ENCODE results near the gene NRBP1. TPM values are rescaled to one million over a fixed set of nuclear protein-coding genes. Genes with fewer than 3 reads are reported as not detected.

Gene NRBP1
- total RNA-seq = 168 and 169 TPM in 2 replicates
- 153 TPM for polyA plus RNA-seq (2012)

DNA sequence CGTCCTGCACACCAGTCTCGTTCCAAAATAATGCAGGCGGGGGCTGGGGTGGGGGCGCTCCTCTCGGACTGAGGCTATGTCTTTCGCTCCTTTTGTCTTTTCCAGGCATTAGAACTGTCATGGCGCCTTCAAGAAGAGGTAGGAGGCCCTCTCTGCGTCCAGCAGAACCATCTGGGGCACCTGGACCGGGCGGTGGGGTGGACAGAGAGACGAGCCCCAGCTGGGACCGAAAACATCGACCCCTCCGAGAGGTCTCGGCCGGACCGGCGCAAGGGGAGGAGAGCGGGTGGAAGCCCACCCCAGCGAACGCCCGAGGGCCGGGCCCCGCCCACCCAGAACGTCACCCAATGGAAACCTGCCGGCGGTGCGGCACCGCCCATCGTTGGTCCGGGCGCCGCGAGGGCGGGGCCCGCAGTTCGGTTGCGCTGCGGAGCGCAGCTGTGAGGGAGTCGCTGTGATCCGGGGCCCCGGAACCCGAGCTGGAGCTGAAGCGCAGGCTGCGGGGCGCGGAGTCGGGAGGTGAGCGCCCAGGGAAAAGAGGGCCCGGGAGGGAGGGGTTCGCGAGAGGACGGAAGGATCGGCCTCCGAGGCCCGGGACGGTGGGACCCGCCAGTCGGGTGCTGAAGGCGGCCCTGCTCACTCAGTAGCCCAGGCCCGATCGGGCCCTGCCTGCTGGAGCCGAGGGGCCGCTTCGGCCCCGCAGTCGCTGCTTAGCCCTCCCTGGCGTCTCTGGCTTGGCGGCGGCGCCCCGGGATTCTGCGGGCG lies at the start of gene NRBP1:
NRBP1 (plus strand) TSS at position 419 of the 765 bp plus-strand sequence. CDS start 4,643 bp downstream, outside the sequence.
- DNase-seq (ENCODE audit: low read depth) = peak; percentile 94

DNA sequence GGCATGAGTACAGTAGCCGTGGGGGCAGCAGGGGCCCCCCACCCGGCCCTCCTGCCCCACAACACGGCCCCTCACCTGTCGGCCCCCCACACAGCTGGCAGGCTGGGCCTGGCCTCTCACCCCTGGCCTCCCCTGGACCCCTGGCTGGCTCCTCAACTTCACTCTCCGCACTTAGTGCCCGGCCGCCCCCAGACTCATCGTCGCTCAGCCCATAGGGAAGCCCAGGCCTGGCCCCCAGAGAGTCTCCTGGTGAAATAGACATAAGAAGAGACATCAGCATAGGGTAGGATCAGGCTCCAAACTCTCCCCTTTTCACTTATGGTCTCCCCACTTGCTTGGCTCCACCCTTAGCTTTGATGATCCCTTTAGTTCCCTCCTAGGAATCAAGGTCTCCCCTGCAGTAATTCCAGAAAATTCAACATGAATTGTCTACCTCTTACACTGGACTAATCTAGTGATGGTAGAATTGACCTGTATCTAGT lies 49.6 kb upstream of the NRBP1 start:
- no peak for DNase-seq (ENCODE audit: low read depth)

DNA sequence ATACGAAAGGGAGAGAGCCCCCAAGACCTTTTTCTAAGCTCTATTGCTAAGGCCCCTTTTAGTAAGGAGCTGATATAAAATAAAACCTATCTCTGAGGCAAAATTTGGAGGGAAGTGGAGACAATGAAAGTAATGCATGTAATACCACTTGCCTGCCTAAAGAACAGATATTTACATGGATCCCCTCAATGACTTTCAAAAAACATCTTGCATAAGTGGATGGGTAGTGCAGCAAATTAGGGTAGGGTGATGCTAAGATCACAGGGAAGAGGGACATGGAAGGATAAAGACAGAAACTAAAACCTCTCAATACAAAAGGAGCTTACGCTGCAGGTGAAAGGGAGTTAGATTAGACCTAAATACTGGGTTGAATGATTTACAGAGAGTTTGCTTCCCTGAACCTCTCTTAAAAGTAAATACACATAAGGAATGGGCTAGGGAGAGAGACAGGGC lies 49.0 kb upstream of the NRBP1 start:
- DNase-seq (ENCODE audit: low read depth) = no peak

DNA sequence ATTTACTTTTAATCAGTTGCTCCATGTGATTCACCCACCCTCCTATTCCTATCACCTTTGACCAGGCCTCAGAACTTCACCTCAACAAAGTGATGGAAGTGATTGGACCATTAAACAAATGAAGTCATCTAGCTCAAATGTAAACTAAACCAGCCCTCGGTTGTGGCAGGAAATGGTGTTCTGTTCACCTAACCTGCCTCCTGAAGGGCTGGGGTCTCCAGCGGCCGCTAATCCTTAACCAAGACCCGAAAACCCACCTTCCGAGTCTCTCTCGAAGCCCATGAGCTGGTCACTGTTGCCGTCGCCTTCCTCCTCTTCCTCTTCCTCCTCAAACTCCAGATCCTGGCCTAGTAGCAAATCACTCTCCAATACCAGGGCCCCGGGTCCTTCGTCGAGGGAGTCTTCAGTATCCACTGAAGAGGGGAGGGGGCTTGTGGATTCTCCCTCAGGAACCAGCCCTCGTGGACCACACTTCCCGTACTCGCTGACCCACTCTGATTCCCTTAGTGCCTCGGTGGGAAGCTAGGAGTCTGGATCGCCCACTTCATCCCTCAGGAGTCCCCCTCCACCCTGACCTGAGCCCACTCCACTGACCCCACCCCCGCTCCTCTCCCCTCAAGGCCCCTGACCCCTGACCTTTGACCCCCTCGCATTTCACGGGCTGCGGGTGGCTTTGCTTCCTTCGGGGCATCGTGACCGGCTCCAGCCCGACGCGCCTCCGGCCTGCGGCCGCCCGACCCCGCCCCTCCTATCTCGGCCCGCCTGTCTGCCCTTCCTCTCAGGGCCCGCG lies 48.4 kb upstream of the NRBP1 start:
- DNase-seq (ENCODE audit: low read depth) = peak; percentile 60

DNA sequence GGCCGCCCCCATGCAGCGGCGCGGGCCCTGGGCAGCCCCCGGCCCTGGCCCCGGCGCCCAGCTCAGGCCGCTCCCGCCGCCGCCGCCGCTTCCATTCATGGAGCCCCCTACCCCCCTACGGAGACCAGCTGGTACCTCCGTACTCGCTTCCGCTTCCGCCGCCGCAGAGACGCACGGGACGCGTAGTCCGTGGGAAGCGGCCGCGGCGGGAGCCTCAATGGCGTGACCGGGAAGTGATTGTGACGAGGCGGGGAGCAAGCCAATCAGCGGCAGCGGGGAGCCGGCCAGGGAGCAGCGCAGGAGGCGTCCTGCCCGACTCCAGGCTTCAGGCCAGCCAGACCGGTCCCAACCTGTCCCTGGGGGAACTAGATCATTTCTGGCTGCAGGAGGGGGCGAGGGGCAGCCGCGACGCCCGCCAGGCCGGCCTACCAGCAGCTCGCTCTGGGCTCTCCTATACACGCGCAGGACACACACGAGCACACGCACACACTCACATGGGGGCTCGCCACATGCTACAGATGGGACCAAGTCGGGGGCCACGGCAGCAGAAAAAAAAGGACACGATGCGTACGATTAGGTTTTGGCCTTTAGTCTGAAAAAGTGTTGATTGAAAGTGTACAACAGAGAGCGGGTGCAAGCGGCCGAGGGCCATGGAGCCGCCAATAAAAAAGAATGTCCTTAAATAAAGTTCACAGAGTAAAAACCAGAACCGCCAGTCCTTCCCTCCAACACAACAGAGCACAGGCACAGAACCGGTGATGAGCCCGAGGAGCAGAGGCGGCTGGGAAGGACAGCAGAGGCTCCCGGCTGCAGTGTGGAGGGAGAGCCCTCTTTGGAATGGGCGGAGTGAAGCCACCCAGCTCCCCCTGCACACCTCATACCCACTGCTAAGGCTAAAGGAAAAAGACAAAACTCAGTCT lies 47.5 kb upstream of the NRBP1 start, which contains the start of gene ZNF513:
ZNF513 (minus strand) TSS at position 109 of the 920 bp plus-strand sequence. CDS start 208 bp downstream, outside the sequence.
- DNase-seq (ENCODE audit: low read depth) = peak; percentile 98

DNA sequence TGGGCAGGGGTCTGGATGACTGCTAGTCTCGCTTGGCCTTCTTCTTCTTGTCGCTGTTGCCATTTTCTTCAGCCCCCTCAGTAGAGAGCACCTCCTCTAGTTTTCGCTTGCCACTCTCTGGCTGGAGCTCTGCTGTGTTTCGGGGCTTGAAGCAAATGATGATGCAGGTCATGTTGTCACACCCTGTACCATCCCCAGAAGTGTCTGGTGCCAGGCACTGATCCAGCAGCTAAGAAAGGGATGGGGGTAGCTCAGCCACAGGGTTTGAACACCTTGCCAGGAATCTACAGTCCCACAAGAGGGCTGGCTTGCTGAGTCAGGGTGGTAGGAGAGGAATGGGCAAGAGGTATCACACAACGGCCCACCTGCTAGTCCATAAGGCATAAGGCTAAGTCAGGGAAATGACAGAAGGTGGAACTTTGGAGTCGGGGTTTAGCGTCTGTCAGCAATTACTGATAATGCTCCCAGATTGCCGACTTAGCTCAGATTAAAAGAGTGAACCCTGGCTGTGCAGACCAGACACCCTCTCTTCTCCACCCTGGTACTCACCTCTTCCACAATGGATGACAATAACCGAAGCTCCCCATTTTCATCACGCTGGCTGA lies 46.8 kb upstream of the NRBP1 start:
- no peak for DNase-seq (ENCODE audit: low read depth)

DNA sequence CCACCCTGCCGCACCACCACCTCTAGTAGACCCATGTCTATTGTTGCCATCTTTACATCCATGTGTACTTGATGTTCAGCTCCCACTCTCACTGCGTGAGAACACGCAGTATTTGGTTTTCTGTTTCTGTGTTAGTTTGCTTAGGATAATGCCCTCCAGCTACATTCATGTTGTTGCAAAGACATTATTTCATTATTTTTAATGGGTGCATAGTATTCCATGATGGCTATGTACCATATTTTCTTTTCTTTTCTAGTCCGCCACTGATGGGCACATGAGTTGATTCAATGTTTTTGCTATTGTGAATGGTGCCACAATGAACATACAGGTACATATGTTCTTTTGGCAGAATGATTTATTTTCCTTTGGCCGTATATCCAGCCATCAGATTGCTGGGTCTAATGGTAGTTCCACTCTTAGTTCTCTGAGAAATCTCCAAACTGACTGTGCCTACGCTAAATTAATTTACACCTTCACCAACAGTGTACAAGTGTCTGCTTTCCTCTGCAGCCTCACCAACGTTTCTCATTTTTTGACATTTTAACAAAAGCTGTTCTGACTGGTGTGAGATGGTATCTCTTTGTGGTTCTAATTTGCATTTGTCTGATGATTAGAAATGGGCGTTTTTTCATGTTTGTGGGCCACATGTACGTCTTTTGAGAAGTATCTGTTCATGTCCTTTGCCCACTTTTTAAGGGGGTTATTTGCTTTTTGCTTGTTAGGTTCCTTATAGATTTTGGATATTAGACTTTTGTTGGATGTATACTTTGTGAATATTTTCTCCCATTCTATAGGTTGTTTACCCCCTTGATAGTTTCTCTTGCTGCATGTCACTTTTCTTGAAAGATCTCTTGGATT lies 37.4 kb upstream of the NRBP1 start:
- no peak for DNase-seq (ENCODE audit: low read depth)

DNA sequence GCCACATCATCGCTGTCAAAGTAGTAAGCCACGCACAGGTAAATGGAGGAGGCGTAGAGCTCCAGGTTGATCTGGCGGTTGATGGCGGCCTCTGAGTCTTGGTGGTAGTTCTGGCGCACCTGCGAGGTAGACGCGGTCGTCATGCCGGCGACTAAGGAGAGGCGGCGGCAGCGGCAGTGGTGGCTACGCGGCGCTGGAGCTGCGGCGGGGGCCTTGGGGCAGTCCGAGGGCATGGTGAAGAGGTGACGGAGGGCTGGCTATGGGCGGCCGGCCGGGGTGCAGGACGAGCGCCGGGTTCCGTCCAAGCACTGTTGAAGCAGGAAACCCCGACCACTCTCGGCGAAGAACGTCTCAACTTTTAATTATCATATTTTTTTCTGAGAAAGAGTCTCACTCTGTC lies 35.2 kb upstream of the NRBP1 start:
- no peak for DNase-seq (ENCODE audit: low read depth)

DNA sequence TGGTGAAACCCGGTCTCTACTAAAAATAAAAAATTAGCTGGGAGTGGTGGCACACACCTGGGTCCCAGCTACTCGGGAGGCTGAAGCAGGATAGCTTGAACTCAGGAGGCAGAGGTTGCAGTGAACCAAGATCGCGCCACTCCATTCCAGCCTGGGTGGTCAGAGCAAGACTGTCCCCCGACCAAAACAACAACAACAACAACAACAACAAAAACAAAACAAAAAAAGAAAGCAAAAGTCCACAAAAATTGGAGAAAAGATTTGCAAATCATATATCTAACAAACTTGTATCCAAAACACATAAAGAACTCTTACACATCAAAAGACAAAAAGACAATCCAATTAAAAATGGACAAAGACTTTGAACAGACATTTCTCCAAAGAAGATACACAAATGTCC lies 29.5 kb upstream of the NRBP1 start:
- DNase-seq (ENCODE audit: low read depth) = no peak

DNA sequence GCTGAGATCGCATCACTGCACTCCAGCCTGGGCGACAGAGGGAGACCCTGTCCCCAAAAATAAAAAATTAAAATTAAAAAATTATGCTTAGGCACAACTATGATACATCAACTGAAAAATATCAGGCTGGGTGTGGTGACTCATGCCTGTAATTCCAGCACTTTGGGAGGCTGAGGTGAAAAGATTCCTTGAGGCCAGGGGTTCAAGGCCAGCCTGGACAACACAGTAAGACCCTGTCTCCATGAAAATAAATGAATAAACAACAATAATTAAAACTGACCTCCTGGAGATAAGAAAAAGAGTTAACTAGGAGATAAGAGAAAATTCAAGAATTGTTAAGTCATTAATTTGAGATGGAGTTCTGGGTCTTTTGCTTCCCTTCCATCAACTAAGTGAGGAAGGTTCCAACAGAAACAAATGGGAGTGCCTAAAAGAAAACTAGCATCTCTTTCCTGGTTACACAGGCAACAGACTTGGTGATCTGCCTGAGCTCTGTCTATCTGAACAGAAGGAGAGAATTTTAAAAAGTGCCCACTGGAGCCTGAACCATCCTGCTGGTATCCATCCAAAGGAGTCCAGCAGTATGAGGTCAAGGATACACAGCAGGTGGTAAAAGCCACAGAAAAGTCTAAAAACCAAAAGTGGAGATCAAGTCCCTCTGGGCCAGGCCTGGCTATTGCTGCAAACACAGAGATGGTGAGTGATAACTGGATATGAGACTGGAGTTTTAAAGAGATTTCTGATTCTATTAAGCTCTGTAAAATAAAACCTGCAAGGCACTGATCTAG lies 27.9 kb upstream of the NRBP1 start:
- peak; percentile 91 for DNase-seq (ENCODE audit: low read depth)

DNA sequence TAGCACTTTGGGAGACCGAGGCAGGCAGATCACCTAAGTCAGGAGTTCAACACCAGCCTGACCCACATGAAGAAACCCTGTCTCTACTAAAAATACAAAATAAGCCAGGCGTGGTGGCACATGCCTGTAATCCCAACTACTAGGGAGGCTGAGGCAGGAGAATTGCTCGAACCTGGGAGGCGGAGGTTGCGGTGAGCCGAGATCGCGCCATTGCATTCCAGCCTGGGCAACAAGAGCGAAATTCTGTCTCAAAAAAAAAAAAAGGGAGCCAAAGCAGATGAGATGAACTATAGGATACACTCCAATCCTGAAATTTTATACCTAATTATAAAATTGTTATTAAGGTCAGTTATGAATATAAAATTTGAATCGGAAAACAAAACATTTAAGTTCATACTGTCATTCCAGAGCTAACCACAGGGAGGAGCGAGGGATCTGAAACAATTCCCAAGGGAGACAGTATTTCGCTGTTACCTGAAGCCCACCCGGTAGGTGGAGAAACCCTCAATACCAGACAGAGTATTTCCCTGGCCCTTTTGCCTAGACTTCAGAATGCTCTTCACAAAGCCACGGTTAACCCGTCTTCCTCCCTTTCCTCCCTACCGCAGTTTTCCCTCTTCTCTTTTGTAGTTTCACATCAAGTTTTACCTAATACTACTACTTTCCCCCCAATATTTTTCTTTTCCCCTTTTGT lies 20.5 kb upstream of the NRBP1 start:
- peak; percentile 44 for DNase-seq (ENCODE audit: low read depth)

DNA sequence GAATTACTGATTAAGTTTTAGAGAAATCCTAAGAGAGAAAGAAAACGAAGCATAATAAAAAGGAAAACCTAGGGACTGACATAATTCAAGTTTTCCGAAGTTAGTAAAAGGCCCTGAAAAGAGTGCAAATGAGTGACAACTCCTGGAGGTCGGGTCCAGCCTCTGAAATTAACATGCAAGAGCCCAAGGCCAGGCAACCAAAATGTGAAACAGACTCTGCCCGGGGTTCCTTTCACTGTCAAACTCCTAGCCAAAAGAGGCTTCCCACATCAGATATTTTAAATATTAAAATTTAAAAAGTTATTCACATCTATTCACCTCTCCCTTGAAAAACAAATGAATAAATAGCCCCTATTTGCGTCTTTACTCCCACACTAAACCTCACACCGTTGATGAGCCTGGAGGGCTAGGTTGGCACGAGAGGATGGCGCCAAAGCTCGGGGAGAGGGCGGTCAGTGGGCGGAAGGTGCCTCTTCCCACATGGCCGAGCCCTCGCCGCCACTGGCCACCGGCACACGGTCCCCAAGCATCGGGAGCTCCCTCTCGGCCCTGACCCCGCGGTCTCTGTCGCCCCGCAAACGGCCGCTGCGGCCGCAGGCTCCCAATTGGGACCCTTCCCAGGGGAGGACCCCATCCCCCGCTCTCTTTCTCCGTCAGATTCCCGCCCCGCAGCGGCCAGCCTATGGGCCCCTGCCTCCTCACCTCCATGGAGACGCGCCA lies 19.7 kb upstream of the NRBP1 start:
- peak; percentile 22 for DNase-seq (ENCODE audit: low read depth)

DNA sequence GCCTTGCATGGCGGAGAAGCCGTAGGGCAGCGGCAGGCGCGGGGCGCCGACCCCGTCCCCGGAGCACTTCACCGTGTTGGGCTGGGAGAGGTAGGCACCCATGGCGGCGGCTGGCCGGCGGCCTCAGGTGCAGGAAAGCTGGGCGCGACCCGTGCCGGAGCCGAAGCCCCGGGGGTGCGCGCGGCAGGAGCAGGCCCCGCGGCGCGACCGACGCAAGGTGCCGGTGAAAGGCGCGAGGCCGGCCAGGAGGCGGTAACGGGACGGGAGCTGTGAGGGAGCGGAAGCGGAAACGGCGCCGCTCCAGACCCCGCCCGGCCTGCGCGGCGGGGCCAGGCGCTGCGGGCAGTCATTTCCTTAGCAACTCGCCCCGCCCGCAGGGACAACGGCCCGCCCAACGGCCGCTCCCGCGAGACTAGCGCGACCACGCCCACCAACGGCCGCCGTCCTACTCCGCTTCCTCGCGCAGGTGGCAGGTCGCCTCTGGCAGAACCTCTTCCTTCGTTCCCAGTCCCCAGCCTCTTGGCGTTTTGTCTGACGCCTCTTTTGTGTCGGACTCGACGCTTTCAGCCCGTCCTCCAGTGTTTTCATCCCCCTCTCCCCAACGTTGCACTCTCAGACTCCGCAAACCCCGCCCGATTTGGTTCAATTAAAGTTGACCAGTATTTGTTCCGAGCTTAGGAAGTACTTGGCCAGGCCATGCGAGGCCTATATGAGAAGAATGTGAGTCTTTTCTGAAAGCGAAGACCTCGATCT lies 18.9 kb upstream of the NRBP1 start, which contains the start of gene PPM1G:
PPM1G (minus strand) TSS at position 271 of the 753 bp plus-strand sequence; CDS start at position 102, 169 bp downstream.
- DNase-seq (ENCODE audit: low read depth) = peak; percentile 91

DNA sequence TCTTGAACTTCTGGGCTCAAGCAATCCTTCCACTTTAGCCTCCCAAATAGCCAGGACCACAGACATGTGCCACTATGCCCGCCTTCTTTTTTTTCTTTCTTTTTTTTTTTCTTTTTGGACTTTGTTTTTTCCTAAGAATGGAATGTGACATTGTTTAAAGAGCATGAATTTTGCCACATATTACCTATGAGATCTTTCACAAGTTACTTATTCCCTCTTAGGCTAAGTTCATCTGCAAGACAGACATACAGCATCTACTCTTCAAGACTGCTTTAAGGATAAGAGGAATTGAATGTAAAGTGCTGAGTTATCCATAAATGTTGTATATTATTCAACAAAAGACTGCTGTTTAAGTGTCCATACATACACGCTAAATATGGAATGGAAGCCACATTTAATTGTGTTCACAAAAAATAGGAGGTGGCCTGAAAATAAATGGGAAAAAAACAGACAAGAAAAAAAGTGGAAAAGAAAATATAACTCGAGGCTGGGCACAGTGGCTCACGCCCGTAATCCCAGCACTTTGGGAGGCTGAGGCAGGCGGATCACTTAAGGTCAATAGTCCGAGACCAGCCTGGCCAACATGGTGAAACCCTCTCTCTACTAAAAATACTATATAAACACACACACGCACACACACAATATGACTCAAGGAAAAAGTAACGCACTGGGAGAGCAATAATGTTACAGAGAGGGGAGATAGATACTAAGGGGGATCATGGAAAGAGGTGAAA lies 15.8 kb upstream of the NRBP1 start:
- DNase-seq (ENCODE audit: low read depth) = no peak

DNA sequence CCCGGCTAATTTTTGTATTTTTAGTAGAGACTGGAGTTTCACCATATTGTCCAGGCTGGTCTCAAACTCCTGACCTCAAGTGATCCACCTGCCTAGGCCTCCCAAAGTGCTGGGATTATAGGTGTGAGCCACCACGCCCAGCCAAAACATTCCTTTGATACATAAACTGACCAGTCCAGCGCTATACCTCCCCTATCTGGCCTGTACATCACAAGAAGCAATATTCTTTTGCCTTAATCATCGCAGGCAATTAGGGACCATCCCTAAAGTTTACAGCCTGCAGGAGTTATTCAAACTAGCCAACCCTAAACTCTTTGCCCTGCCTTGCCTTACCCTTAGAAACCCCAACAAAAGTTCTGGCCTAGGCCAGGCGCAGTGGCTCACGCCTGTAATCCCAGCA lies 12.3 kb upstream of the NRBP1 start:
- no peak for DNase-seq (ENCODE audit: low read depth)

DNA sequence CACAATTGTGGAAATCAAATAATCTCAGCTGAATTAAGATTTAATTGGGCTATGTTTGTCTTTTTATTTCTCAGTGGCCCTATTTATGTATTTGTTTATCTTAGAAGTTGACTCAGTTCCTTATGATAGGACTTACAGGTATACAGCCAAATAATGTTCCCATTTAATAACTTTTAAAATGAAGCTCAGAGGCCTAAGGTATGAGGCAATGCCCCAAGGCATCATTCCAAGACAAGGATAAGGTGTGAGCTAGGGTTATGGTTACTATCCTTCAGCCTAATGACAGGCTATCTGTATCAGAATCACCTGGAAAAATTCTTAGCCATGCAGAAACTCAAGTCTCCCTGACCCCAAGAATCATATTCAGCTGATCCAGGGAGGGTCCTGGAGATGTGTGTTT lies 7.4 kb upstream of the NRBP1 start:
- DNase-seq (ENCODE audit: low read depth) = no peak

Data from myocyte (in vitro differentiated cells).